Stimulated activated CD8-positive, alpha-beta memory T cell treated with anti-CD3 and anti-CD28 coated beads, Interleukin-12 subunit alpha, Interleukin-12 subunit beta, amount 100 ng/mL, for 24 hours (primary cell): ENCODE measurements around the gene CHSY1.

ENCODE experiments used
- DNase-seq: peaks from one replicate; pipeline ENCODE4 v3.0.0-alpha.2; 2020; ENCODE audit errors: extremely low read depth

CHSY1 gene

GRCh38 chr15:101152914-101153313, 98.9 kb downstream of the CHSY1 start:
- no peak for DNase-seq

GRCh38 chr15:101151288-101151687, 100.6 kb downstream of the CHSY1 start:
- no peak for DNase-seq

DNA sequence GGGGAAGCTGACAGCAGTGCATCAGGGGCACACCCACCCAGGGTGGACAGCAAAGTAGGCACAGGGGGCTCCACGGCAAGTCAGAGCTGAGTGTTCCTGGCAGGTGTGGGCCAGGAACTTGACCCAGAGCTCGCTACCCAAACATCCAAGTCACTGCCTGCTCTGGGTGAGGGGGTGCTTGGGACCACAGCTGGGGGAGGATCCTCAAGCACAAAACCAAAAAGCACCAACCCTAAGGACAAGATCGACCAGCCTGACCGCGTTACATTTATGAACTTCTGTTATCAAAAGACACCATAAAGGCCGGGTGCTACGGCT, 101.2 kb downstream of the CHSY1 start:
- no peak for DNase-seq

GRCh38 chr15:101149864-101150722, 101.8 kb downstream of the CHSY1 start:
- no peak for DNase-seq

GRCh38 chr15:101148881-101149664, 102.8 kb downstream of the CHSY1 start:
- DNase-seq = no peak

- DNase-seq = no peak
Observed at GRCh38 chr15:101148166-101148880, 103.5 kb downstream of the CHSY1 start.

DNA sequence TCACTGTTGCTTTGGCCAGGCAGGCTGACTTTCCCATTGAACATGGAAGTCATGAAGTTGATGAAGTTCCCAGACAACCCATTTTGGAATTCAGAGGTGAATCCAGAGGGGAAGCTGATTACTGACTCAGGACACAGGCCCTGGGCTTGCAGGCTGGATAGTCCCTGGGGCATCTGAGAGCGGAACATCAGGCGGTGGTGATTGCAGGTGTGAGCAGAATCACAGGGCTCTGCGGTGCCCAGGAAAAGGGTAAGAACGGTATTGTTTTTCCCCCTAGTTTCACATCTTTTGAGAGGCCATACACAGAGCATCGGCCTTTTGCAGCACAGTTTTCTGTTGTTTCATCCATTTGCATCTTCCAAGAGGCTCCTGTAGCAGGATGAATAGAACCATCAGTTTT, 104.7 kb downstream of the CHSY1 start:
- no peak for DNase-seq

DNA sequence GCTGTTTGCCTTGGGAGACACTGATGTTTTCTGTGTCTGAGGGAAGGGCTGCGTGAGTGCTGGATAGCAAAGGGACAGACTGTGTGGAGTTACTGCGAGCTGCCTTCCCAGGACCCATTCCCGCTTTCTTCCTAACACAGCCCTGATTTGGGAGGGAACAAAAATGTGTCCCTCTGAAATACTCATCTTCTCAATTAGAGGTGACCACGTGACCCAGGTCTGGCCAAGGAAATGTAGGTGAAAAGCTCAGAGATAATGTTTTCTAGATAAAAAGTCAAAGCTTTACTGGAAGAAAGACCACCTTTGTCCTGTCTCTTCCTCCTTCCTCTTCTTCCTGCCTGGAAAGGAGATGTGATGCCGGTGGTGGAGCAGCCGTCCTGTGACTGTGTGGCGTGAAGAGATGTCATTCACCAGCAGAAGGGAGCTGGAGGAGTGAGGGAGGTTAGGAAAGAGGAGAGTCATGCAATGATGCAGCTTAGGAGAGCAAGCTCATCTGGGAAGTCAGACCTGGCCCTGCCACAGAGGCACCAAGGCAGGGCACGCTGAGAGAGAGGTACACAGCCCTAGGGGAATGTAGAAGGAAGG, 105.6 kb downstream of the CHSY1 start:
- DNase-seq = no peak

DNA sequence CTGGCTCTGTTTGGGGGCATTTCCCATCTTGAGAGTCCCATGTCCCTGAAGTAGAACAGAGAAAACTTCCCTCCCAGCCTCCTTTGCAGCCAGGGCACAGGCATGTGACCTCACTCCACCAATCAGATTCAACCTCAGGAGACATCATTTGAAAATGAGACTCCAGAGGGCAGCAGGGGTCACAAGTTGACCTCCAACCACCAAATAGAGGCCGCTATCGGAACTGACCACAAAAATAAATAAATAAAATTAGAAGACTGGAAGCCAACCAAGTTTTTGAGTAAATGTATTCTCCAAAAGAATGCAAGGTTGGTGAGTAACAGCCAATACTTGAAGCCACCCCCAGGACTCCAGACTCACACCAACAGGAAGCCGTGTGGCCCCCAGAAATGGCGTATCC, 106.5 kb downstream of the CHSY1 start:
- no peak for DNase-seq

GRCh38 chr15:101143321-101143720, 108.5 kb downstream of the CHSY1 start:
- no peak for DNase-seq

GRCh38 chr15:101142711-101143110, 109.1 kb downstream of the CHSY1 start:
- DNase-seq = no peak

DNA sequence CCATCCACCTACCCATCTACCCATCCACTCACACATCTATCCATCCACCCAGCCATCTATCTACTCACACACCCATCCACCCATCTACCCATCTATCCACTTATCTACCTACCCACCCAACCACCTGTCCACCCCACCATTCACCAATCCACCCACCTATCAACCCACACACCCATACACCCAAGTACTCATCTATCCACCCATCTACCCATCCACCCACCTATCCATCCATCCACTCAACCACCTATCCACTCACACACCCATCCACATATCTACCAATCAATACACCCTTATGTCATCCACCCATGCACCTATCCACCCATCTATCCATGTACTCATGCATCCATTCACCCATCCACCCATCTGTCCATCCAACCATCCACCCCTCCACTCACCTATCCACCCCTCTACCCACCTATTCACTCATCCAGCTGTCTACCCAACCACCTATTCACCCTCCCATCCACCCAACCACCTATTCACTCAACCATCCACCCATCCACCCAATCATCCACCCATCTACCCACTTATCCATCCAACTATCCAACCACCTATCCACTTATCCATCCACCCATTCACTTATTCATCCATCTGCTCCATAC, 109.8 kb downstream of the CHSY1 start:
- DNase-seq = no peak

DNA sequence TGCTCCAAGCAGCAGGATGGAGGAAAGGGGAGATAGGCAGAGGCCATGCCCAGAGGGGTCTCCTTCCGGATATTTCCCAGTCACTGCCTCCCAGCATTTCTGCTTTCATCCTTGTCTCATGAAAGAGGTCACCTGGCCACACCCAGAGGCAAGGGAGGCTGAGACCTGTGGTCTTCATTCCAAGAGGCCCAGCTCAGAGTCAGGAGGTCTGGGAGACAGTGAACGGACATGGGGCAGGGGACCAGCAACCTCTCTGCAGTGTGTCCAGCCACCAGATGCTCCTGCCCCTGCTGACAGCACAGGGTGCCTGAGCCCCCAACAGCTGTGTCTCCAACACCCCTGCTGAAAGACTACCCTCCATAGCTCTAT, 111.2 kb downstream of the CHSY1 start:
- no peak for DNase-seq

DNA sequence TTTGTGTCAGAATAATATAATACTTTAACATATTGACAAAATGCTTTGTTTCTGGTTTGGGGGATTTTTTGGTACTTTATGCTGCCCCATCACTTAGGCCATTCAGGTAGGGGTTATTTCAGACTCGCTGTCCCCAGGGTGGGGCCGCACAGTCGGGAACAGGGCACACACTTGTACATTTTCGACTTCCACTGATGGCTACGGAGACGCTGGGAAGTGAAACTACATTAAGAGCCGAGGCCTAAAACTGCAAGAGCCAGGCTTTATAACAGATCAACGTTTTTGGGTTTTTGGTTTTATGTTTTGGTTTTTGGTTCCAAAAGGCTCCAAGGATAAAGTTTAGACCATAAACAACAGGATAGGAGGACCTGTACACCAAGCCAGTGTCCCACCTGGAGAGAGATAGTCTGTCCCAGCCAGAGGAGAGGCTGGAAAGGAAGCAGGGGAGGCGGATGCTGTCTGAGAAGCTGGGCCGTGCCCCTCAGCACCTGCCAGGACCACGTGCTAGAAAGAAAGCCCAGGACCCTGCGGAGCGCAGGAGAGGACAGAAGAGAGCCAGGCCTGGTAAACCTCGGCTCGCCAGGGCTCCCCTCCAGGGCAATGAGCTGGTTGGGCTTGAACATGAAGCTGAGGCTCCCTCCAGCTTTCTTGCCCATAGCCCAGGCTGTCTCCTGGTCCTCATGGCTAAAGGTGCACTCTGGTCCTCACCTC, 111.7 kb downstream of the CHSY1 start:
- DNase-seq = no peak

DNA sequence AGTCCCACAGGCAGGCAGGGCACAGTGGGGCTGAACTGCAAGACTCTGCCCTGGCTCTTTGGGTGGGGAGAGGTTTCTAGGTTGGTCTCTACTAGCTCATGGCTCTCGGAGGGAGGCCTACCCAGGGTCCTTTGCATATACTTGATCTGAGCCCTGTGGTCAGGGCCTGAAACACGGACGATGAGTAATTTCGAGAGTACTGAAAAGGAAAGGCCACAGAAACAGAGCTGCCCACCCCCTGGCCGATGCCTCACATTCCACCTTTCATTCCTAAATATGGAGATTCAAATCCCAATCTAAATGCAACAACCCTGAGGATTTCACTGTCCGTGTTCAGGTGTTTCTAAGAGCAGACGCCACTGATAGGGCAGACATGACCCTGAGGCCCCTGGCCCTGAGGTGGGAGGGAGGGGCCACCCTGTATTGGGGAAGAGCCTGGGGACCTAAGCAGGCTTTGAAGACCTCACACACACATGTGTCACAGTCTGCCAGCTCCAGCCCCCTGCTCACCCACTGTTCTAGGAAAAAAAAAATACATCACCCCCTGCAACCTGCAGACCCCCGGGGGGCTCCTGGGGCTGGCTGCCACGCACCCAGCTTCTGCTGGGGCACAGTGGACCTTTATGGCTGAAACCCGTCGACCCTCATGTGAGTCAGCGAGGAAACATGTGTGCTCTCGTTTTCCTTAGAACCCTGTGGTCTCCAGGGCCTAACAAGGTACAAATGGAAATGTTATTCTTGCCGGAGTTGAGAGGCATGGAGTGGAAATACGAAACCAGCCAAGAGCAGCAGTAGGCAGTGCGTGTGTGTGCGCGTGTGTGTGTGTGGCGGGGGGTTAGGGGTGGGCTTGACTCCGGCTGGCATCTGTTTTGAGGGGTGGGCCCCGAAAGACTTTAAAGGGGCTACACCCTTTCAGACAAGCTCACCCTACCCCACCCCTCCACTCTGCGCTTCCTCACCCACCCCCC, 112.7 kb downstream of the CHSY1 start:
- no peak for DNase-seq

- no peak for DNase-seq
Observed at GRCh38 chr15:101138086-101138660, 113.7 kb downstream of the CHSY1 start.

DNA sequence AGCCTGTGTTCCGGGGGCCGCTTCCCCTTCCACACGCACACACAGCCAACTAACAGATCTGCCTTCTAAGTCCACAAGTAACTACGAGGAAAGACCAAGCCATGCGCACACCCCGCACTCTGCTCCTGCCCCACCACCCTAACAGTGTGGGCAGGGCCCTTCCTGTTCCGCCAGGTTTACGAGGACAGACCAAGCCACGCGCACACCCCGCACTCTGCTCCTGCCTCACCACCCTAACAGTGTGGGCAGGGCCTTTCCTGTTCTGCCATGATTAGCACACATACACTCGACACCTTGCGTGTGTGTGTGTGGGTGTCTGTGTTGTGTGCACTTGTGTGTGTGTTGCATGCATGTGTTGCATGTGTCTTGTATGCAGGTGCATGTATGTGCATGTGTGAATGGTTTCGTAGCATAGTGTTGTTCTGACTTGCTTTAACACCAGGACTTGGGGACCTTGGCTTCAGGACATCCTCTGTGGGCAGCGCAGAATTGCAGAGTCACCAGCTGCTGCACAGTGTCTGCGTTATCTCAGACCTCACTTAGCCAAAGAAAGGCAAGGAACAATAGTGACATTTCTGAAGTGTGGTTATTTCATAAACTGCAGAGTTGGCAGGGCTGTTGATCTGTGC, 114.4 kb downstream of the CHSY1 start:
- no peak for DNase-seq

- DNase-seq = no peak
Observed at GRCh38 chr15:101136381-101137268, 115.2 kb downstream of the CHSY1 start.
